Thoracic aorta (tissue), 2 donors: ENCODE measurements around the gene HDAC4. TPM values are rescaled to one million over a fixed set of nuclear protein-coding genes. Genes with fewer than 3 reads are reported as not detected.

Experiments
- ATAC-seq: fragments of 150-250 bp; one replicate; pipeline ENCODE4 v1.8.0; 2017; ENCODE audit warnings: low read depth; ENCODE audit not compliant: insufficient number of reproducible peaks, low FRiP score
- DNase-seq: peaks from one replicate; pipeline ENCODE4 v3.0.0-alpha.2; 2020; ENCODE audit warnings: low spot score
- H3K27ac ChIP-seq, 2 donors: fragments of 200-600 bp; sonication (generic); 1 replicate in 1 of 2; 2 replicates in 1 of 2; pipeline ENCODE4 v1.5.1; 2016; ENCODE audit warnings: mild to moderate bottlenecking in 2 of 2, moderate library complexity in 2 of 2
- H3K27me3 ChIP-seq: fragments of 200-600 bp; sonication (generic); replicated peaks from 2 replicates; pipeline ENCODE4 v1.6.0; 2016; ENCODE audit warnings: mild to moderate bottlenecking; ENCODE audit not compliant: insufficient read depth
- H3K36me3 ChIP-seq: fragments of 200-600 bp; sonication (generic); one replicate; pipeline ENCODE4 v1.5.1; 2016
- H3K4me1 ChIP-seq, 2 donors: fragments of 200-600 bp; sonication (generic); 1 replicate in 1 of 2; 2 replicates in 1 of 2; pipeline versions ENCODE4 v1.5.1 to v1.6.0; 2016; ENCODE audit warnings: low read depth in 2 of 2, mild to moderate bottlenecking in 1 of 2; ENCODE audit not compliant: control insufficient read depth in 1 of 2
- H3K4me3 ChIP-seq: fragments of 200-600 bp; sonication (generic); 2 replicates; pipeline ENCODE4 v1.5.1; 2016; ENCODE audit warnings: mild to moderate bottlenecking
- H3K9me3 ChIP-seq: fragments of 200-600 bp; sonication (generic); 2 replicates; pipeline ENCODE4 v1.5.1; 2016
- total RNA-seq, 2 donors: library from RNA; depleted of rRNA; stranded (reverse); fragments of >200 nt; gene quantifications; one replicate each; pipeline versions ENCODE4 v1.1.0 to v1.2.3, GENCODE V29; 2016
- TF ChIP-seq, protein P1 (sequence below): fragments of 200-600 bp; sonication (generic); IDR thresholded peaks from one replicate; pipeline ENCODE4 v1.5.1; 2019; ENCODE audit warnings: antibody characterized with exemption

HDAC4 gene
- total RNA-seq, 2 donors from 2014 or later: 79.2 to 163 TPM

DNA sequence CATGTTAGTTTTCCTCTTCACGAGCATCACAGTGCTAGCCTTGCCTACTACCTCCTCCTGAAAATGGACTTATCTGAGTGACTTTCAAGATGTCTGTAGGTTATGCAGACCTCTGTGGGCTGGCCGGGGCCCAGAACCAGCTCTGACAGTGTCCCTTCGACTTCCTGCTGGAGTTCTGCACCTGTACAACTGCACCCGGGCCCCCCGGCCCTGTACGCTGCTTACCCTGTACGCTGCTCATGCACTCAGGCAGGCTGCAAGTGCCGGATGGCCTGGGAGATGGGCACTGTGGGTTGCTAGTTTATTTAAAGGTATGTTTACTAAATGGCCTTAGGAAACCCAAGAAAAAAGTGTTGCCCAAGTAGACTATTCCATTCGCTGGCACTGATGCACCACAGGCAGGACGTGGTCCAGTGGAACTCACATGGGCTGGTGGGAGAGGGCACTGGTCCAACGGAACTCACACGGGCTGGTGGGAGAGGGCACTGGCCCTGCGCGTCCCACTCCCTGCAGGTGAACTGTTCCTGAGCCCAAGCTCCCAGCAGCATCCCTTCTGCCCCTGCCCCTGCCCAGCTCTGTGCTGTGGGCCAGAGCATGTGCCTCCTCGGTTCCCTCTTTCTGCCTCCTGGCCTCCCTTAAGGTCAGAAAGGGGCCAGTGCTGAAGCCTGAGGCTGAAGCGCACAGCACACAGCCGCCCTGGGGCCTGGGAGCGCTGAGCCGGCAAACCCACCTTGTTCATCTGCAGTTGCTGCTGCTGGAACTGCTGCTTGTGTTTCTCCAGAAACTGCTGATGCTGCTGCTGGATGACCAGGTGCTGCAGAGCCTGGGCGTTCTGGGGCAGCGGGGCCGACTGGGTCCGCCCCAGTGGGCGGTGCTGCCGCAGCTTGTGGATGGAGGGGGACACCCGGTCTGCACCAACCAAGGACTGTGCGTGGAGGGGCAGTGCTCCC is 274.8 kb downstream of the HDAC4 start:
- no peaks in the 10 kb centered on the region for H3K27me3 ChIP-seq
- DNase-seq (no peak), ATAC-seq (no peak)
- no peak overlapping the region for H3K27ac ChIP-seq
- no peaks in the 10 kb centered on the region for H3K9me3 ChIP-seq
- H3K36me3 ChIP-seq: peaks cover 35% of the 10 kb centered on the region
- TF ChIP-seq, protein P1, sequence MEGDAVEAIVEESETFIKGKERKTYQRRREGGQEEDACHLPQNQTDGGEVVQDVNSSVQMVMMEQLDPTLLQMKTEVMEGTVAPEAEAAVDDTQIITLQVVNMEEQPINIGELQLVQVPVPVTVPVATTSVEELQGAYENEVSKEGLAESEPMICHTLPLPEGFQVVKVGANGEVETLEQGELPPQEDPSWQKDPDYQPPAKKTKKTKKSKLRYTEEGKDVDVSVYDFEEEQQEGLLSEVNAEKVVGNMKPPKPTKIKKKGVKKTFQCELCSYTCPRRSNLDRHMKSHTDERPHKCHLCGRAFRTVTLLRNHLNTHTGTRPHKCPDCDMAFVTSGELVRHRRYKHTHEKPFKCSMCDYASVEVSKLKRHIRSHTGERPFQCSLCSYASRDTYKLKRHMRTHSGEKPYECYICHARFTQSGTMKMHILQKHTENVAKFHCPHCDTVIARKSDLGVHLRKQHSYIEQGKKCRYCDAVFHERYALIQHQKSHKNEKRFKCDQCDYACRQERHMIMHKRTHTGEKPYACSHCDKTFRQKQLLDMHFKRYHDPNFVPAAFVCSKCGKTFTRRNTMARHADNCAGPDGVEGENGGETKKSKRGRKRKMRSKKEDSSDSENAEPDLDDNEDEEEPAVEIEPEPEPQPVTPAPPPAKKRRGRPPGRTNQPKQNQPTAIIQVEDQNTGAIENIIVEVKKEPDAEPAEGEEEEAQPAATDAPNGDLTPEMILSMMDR: no peak
- H3K4me1 ChIP-seq: no peaks in the 10 kb centered on the region
- no peak overlapping the region for H3K4me3 ChIP-seq

DNA sequence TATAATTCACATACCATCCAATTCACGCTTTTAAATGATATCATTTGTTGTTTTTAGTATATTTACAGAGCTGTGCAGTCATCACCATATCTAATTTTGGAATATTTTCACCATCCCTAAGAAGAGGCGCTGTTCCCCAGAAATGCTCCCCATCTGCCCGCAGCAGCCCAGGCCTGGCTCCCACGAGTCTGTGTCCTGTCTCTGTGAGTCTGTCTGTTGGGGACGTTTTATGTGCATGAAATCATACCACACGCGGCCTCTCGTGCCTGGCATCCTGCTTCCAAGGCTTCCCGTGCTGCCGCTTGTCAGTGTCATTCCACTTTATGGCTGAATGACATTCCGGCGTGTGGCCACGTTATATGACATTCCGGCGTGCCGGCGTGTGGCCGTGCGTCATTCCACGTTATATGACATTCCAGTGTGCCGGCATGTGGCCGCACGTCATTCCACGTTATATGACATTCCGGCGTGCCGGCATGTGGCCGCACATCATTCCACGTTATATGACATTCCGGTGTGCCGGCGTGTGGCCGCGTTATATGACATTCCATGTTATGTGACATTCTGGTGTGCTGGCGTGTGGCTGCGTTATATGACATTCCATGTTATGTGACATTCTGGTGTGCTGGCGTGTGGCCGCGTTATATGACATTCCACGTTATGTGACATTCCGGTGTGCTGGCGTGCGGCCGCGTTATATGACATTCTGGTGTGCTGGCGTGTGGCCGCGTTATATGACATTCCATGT is 276.5 kb downstream of the HDAC4 start:
- Histone ChIP-seq H3K9me3 (no peaks in the 10 kb centered on the region), H3K27ac (no peak overlapping the region), H3K4me3 (no peak overlapping the region), H3K4me1 (no peaks in the 10 kb centered on the region), H3K36me3 (peaks cover 28% of the 10 kb centered on the region), H3K27me3 (no peaks in the 10 kb centered on the region)
- ATAC-seq (no peak), DNase-seq (no peak)
- TF ChIP-seq, protein P1: no peak

DNA sequence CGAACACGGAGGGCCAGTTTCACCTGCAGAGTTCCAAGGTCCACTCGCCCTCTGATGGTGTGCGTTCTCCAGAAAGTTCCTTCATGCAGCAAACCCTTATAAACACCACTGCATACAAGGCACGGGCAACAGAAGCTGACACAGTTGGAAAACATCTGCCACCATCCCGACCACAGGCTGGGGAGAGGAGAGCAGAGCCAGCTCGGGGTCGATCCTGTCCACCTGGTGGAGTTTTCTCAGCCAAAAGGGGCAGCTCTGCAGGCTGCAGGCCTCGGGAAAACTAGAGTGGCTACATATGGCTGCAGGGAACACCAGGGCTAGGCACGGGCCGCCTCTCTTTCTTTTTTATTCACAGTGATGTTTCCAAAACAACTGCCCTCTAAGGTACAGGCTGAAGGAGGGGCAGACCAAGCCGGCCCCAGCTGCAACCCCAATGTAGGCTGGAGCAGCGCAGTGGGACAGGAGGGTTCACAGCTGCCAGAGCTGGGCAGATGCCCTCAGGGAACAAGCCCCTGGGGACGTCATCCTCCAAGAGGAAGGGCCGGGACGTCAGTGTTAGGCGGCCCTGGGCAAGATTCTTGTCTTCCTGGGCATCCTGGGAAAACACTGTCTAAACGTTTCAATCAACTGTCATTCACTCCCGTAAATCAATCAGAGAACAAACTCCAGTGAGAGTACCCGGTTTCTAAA is 278.3 kb downstream of the HDAC4 start:
- Histone ChIP-seq H3K27ac (no peak overlapping the region), H3K36me3 (peaks cover 23% of the 10 kb centered on the region), H3K4me1 (no peaks in the 10 kb centered on the region), H3K9me3 (no peaks in the 10 kb centered on the region), H3K4me3 (no peak overlapping the region), H3K27me3 (no peaks in the 10 kb centered on the region)
- TF ChIP-seq, protein P1: no peak
- DNase-seq: no peak
- ATAC-seq: no peak

DNA sequence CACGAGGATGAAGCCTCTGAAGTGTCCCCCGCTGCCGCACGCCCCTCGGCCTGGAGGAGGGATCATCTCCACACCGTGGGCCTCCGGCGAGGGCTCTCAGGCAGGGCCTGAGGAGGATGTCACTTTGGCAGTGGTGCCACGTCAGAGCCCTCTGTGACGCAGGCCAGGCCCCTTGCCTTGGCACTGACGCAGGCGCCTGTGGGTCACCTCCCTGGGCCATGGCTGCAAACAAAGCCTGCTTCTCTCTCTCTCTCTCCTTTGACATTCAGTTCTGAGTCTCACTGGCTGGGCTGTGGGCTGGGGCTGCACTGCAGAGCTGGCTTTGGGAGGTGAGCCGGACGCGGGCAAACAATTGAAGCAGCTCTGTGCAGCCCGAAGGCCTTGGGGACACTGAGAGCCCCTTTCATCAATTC is 279.2 kb downstream of the HDAC4 start:
- Histone ChIP-seq H3K36me3 (peaks cover 18% of the 10 kb centered on the region), H3K9me3 (no peaks in the 10 kb centered on the region), H3K4me1 (no peaks in the 10 kb centered on the region), H3K27ac (no peak overlapping the region), H3K4me3 (no peak overlapping the region), H3K27me3 (no peaks in the 10 kb centered on the region)
- no peak for ATAC-seq
- TF ChIP-seq, protein P1: no peak
- DNase-seq: no peak

DNA sequence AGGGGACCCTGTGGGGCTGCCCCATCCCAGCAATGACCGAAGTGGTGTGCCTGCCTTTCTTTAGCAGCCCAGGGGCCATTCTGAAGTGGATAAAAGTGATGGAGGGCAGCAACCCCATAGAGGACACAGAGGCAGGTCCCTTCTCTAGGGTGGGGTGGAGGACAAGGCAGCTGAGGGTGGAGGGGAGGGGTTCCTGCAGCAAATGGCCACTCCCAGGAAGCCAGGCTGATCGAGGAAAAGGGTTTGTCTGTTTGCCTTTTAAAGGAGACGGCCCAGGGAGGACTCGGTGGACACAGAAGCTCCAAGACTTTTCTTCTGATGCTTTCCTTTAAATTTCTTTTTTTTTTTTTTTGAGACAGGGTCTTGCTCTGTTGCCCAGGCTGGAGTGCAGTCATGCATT is 280.2 kb downstream of the HDAC4 start:
- Histone ChIP-seq H3K27me3 (no peaks in the 10 kb centered on the region), H3K36me3 (peaks cover 10% of the 10 kb centered on the region), H3K27ac (no peak overlapping the region), H3K4me1 (no peaks in the 10 kb centered on the region), H3K9me3 (no peaks in the 10 kb centered on the region), H3K4me3 (no peak overlapping the region)
- ATAC-seq (no peak), DNase-seq (no peak)
- TF ChIP-seq, protein P1: no peak
